Neutrophil (primary cell): ENCODE data around the gene LCMT2.

Source experiments
- H3K27ac ChIP-seq: fragments of 200-600 bp; sonication (generic); 2 replicates; pipeline ENCODE4 v1.5.1; 2016; ENCODE audit warnings: mild to moderate bottlenecking, moderate library complexity
- H3K27me3 ChIP-seq: fragments of 200-600 bp; sonication (generic); 2 replicates; pipeline ENCODE4 v1.6.0; 2016; ENCODE audit warnings: mild to moderate bottlenecking
- H3K36me3 ChIP-seq: fragments of 200-600 bp; sonication (generic); 2 replicates; pipeline ENCODE4 v1.5.1; 2017
- H3K4me1 ChIP-seq, 2 experiments: fragments of 200-600 bp in 1 of 2; sonication (generic) in 1 of 2; 1 replicate in 1 of 2; 2 replicates in 1 of 2; pipeline versions ENCODE4 v1.5.1 to v1.6.1; 2013 to 2016; ENCODE audit warnings: low read depth in 1 of 2, low read length in 1 of 2, mild to moderate bottlenecking in 1 of 2, moderate library complexity in 1 of 2; ENCODE audit not compliant: control insufficient read depth in 1 of 2, insufficient read depth in 1 of 2
- H3K4me3 ChIP-seq, 2 experiments: fragments of 200-600 bp in 1 of 2; sonication (generic) in 1 of 2; 1 replicate in 1 of 2; 2 replicates in 1 of 2; pipeline ENCODE4 v1.5.1; 2013 to 2016; ENCODE audit warnings: low read depth in 1 of 2, low read length in 1 of 2, mild to moderate bottlenecking in 1 of 2, moderate library complexity in 1 of 2
- H3K9me3 ChIP-seq: fragments of 200-600 bp; sonication (generic); 2 replicates; pipeline ENCODE4 v1.5.1; 2016
- TF ChIP-seq, protein P1 (sequence below): fragments of 200-600 bp; sonication (generic); IDR thresholded peaks from 2 replicates; pipeline ENCODE4 v1.5.1; 2016; ENCODE audit warnings: antibody characterized with exemption

LCMT2 gene

DNA sequence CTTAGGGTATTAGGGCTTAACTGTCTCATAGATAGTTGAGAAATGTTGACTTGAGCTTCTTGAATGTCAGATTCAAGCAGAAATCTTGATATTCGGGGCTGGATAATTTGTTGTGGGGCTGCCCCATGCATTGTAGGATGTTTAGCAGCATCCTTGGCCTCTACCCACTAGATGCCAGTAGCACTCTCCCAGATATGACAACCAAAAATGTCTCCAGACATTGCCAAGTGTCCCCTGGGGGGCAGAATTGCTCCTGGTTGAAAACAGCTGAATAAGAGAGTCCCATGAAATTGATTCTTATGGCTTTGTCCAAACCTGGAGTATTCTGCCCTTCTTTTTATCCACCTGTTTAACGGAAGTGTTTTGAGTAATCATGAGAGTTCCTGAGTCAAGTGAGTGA is 15.9 kb upstream of the LCMT2 start:
- Histone ChIP-seq H3K27me3 (no peaks in the 10 kb centered on the region), H3K4me1 (no peaks in the 10 kb centered on the region), H3K9me3 (no peaks in the 10 kb centered on the region), H3K36me3 (no peaks in the 10 kb centered on the region), H3K27ac (no peak overlapping the region), H3K4me3 (no peak overlapping the region)
- TF ChIP-seq, protein P1, sequence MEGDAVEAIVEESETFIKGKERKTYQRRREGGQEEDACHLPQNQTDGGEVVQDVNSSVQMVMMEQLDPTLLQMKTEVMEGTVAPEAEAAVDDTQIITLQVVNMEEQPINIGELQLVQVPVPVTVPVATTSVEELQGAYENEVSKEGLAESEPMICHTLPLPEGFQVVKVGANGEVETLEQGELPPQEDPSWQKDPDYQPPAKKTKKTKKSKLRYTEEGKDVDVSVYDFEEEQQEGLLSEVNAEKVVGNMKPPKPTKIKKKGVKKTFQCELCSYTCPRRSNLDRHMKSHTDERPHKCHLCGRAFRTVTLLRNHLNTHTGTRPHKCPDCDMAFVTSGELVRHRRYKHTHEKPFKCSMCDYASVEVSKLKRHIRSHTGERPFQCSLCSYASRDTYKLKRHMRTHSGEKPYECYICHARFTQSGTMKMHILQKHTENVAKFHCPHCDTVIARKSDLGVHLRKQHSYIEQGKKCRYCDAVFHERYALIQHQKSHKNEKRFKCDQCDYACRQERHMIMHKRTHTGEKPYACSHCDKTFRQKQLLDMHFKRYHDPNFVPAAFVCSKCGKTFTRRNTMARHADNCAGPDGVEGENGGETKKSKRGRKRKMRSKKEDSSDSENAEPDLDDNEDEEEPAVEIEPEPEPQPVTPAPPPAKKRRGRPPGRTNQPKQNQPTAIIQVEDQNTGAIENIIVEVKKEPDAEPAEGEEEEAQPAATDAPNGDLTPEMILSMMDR = no peak

GRCh38 chr15:43330780-43331087 is 361 bp upstream of the LCMT2 start:
- Histone ChIP-seq H3K27me3 (no peaks in the 10 kb centered on the region), H3K4me3 (peak overlapping the region; percentile 96), H3K36me3 (no peaks in the 10 kb centered on the region), H3K27ac (peak overlapping the region; percentile 90), H3K9me3 (no peaks in the 10 kb centered on the region), H3K4me1 (peaks cover 17 to 18% of the 10 kb centered on the region in 2 experiments)
- TF ChIP-seq, protein P1 = no peak

GRCh38 chr15:43329217-43329959 is 985 bp downstream of the LCMT2 start:
- H3K4me3 ChIP-seq = peak overlapping the region; percentile 96
- no peaks in the 10 kb centered on the region for H3K36me3 ChIP-seq
- peak overlapping the region; percentile 90 for H3K27ac ChIP-seq
- H3K4me1 ChIP-seq = peaks cover 17 to 18% of the 10 kb centered on the region in 2 experiments
- H3K27me3 ChIP-seq = no peaks in the 10 kb centered on the region
- no peaks in the 10 kb centered on the region for H3K9me3 ChIP-seq
- TF ChIP-seq, protein P1 = no peak

- H3K4me3 ChIP-seq = no peak overlapping the region
- peaks cover 16% of the 10 kb centered on the region for H3K27me3 ChIP-seq
- peaks cover 11 to 12% of the 10 kb centered on the region in 2 experiments for H3K4me1 ChIP-seq
- H3K9me3 ChIP-seq = no peaks in the 10 kb centered on the region
- no peak overlapping the region for H3K27ac ChIP-seq
- no peaks in the 10 kb centered on the region for H3K36me3 ChIP-seq
- TF ChIP-seq, protein P1 = no peak
Observed at GRCh38 chr15:43325039-43325684, 5.2 kb downstream of the LCMT2 start.

- Histone ChIP-seq H3K27ac (no peak overlapping the region), H3K4me1 (no peaks in the 10 kb centered on the region), H3K36me3 (no peaks in the 10 kb centered on the region), H3K9me3 (no peaks in the 10 kb centered on the region), H3K4me3 (no peak overlapping the region), H3K27me3 (peaks cover 29% of the 10 kb centered on the region)
- TF ChIP-seq, protein P1 = no peak
Observed at GRCh38 chr15:43318990-43319771, 11.2 kb downstream of the LCMT2 start.
